ENCODE measurements around the gene SAMD4A.

The SAMD4A gene

GRCh38 chr14:54570631-54571415, 3.9 kb downstream of the SAMD4A start:
- no peak for TF ChIP-seq CTCF (IDR thresholded peaks at IDR 0.05; ENCODE audit: low read depth, low read length, missing control alignments)
- H3K4me3 ChIP-seq (ENCODE audit: low read depth, low read length) = no peak overlapping the region
- DNase-seq (ENCODE audit: low read depth) = no peak

- DNase-seq (ENCODE audit: low read depth) = no peak
- TF ChIP-seq CTCF (IDR thresholded peaks at IDR 0.05; ENCODE audit: low read depth, low read length, missing control alignments) = peak; percentile 59
- no peak overlapping the region for H3K4me3 ChIP-seq (ENCODE audit: low read depth, low read length)
These were observed 5.4 kb downstream of the SAMD4A start for GRCh38 chr14:54572316-54572715.

GRCh38 chr14:54574528-54574927, 7.6 kb downstream of the SAMD4A start:
- H3K4me3 ChIP-seq (ENCODE audit: low read depth, low read length) = no peak overlapping the region
- no peak for DNase-seq (ENCODE audit: low read depth)
- TF ChIP-seq CTCF (IDR thresholded peaks at IDR 0.05; ENCODE audit: low read depth, low read length, missing control alignments) = no peak

GRCh38 chr14:54577494-54577893, 10.6 kb downstream of the SAMD4A start:
- no peak overlapping the region for H3K4me3 ChIP-seq (ENCODE audit: low read depth, low read length)
- DNase-seq (ENCODE audit: low read depth) = no peak
- no peak for TF ChIP-seq CTCF (IDR thresholded peaks at IDR 0.05; ENCODE audit: low read depth, low read length, missing control alignments)

GRCh38 chr14:54577977-54578376, 11.0 kb downstream of the SAMD4A start:
- no peak for DNase-seq (ENCODE audit: low read depth)

GRCh38 chr14:54579621-54580020, 12.7 kb downstream of the SAMD4A start:
- DNase-seq (ENCODE audit: low read depth) = no peak
- no peak for TF ChIP-seq CTCF (IDR thresholded peaks at IDR 0.05; ENCODE audit: low read depth, low read length, missing control alignments)
- H3K4me3 ChIP-seq (ENCODE audit: low read depth, low read length) = no peak overlapping the region

More at GRCh38 chr14:54577977-54578376, 11.0 kb downstream of the SAMD4A start:
- H3K4me3 ChIP-seq (ENCODE audit: low read depth, low read length) = no peak overlapping the region
- no peak for TF ChIP-seq CTCF (IDR thresholded peaks at IDR 0.05; ENCODE audit: low read depth, low read length, missing control alignments)

GRCh38 chr14:54580933-54581332, 14.0 kb downstream of the SAMD4A start:
- DNase-seq (ENCODE audit: low read depth) = no peak
- TF ChIP-seq CTCF (IDR thresholded peaks at IDR 0.05; ENCODE audit: low read depth, low read length, missing control alignments) = no peak
- no peak overlapping the region for H3K4me3 ChIP-seq (ENCODE audit: low read depth, low read length)
